ENCODE measurements around the gene REV1. TPM values are rescaled to one million over a fixed set of nuclear protein-coding genes. Genes with fewer than 3 reads are reported as not detected.

REV1 gene
- total RNA-seq, 1 donor from 2014 or later = 51.9 TPM

DNA sequence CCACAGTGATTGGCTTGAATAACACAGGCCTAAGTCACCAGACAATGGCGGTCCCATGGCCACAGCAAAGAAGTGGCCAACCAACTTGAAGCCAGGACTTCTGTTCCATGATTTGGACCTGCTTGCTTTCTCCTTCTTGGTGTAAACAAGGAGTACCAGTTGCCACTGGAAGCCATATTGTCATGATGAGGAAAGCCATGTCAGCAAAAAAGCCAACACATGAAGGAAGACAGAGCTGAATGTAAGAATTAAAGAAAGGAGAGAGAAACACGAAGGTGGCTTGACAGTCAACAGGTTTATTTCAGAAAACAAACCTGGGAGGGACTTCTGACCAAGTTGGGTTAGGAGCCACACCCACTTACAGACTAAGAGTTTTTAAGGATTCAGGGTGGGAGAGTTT, 32.3 kb upstream of the REV1 start:
- H3K27ac Mint-ChIP-seq = no peak overlapping the region
- Histone ChIP-seq H3K4me1 (peaks cover 5% of the 10 kb centered on the region), H2AFZ (replicated peaks) (no peak overlapping the region), H3K9me3 (ENCODE audit: low read depth) (no peaks in the 10 kb centered on the region), H3K36me3 (no peaks in the 10 kb centered on the region), H3K27ac (no peak overlapping the region), H3K27me3 (peaks cover 98% of the 10 kb centered on the region), H3F3A (ENCODE audit: low read depth) (peaks cover 7% of the 10 kb centered on the region), H4K20me1 (ENCODE audit: low read depth) (peaks cover 16% of the 10 kb centered on the region), H3K9ac (no peak overlapping the region), H3K79me2 (ENCODE audit: low read depth) (no peaks in the 10 kb centered on the region), H3K4me3 (no peak overlapping the region), H3K4me2 (no peak overlapping the region)
- H3K4me3 Mint-ChIP-seq = no peak overlapping the region
- peaks cover 8% of the 10 kb centered on the region for H3K4me1 Mint-ChIP-seq
- peaks cover 20% of the 10 kb centered on the region for H3K27me3 Mint-ChIP-seq (ENCODE audit: insufficient read depth, low read depth)
- no peak for DNase-seq (ENCODE audit: low spot score)
- no peaks in the 10 kb centered on the region for H3K9me3 Mint-ChIP-seq
- TF ChIP-seq, protein P1, sequence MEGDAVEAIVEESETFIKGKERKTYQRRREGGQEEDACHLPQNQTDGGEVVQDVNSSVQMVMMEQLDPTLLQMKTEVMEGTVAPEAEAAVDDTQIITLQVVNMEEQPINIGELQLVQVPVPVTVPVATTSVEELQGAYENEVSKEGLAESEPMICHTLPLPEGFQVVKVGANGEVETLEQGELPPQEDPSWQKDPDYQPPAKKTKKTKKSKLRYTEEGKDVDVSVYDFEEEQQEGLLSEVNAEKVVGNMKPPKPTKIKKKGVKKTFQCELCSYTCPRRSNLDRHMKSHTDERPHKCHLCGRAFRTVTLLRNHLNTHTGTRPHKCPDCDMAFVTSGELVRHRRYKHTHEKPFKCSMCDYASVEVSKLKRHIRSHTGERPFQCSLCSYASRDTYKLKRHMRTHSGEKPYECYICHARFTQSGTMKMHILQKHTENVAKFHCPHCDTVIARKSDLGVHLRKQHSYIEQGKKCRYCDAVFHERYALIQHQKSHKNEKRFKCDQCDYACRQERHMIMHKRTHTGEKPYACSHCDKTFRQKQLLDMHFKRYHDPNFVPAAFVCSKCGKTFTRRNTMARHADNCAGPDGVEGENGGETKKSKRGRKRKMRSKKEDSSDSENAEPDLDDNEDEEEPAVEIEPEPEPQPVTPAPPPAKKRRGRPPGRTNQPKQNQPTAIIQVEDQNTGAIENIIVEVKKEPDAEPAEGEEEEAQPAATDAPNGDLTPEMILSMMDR (IDR thresholded peaks at IDR 0.05) = no peak
- TF ChIP-seq EZH2phosphoT487 (IDR thresholded peaks at IDR 0.05) = no peak
- no peak for TF ChIP-seq EZH2 (IDR thresholded peaks at IDR 0.05)
- no peaks in the 10 kb centered on the region for H3K36me3 Mint-ChIP-seq

DNA sequence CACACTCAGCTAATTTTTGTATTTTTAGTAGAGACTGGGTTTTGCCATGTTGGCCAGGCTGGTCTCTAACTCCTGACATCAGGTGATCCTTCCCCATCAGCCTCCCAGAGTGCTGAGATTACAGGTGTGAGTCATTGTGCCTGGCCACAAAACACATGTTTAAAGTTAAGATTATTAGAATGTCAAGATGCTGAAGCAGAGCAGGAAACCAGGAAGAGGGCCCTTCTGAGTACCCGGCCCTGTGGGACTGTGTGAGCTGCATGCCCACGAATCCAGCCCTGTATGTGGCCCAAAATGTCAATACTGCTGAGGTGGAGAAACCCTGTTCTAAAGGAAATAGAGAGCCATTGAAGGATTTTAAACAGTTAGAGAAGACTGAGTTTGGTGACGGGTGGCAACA, 31.0 kb upstream of the REV1 start:
- H2AFZ ChIP-seq (replicated peaks) = no peak overlapping the region
- H3K9me3 ChIP-seq (ENCODE audit: low read depth) = no peaks in the 10 kb centered on the region
- no peak overlapping the region for H3K27ac ChIP-seq
- H3K4me1 Mint-ChIP-seq = peaks cover 8% of the 10 kb centered on the region
- no peaks in the 10 kb centered on the region for H3K9me3 Mint-ChIP-seq
- no peak overlapping the region for H3K4me2 ChIP-seq
- H3K27ac Mint-ChIP-seq = no peak overlapping the region
- TF ChIP-seq EZH2phosphoT487 (IDR thresholded peaks at IDR 0.05) (no peak), EZH2 (IDR thresholded peaks at IDR 0.05) (no peak)
- TF ChIP-seq, protein P1 (IDR thresholded peaks at IDR 0.05) = no peak
- H3K9ac ChIP-seq = no peak overlapping the region
- H3K27me3 ChIP-seq = peaks cover 96% of the 10 kb centered on the region
- no peak overlapping the region for H3K4me3 Mint-ChIP-seq
- H3K36me3 ChIP-seq = no peaks in the 10 kb centered on the region
- peaks cover 13% of the 10 kb centered on the region for H4K20me1 ChIP-seq (ENCODE audit: low read depth)
- peaks cover 7% of the 10 kb centered on the region for H3F3A ChIP-seq (ENCODE audit: low read depth)
- peaks cover 5% of the 10 kb centered on the region for H3K4me1 ChIP-seq
- no peaks in the 10 kb centered on the region for H3K79me2 ChIP-seq (ENCODE audit: low read depth)
- no peaks in the 10 kb centered on the region for H3K36me3 Mint-ChIP-seq
- H3K27me3 Mint-ChIP-seq (ENCODE audit: insufficient read depth, low read depth) = peaks cover 16% of the 10 kb centered on the region
- H3K4me3 ChIP-seq = no peak overlapping the region
- DNase-seq (ENCODE audit: low spot score) = no peak

DNA sequence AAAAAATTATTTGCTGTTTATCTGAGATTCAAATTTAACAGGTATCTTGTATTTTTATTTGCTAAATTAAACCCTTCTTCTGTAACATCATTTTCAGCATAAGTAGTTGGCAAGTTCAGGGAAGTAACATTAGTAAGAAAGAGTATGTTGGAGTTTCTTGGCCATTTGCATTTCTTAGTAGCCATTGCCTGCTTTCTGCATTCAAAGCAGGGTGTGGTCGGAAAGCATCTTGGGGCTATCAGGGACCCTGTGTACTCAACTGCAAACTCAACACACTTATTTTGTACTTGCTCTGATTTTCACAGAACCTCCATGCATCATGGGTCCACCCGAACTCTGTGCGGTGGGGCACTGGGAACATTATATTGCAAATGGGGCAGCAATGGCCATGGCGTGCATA, 30.4 kb upstream of the REV1 start:
- Histone ChIP-seq H3K4me2 (no peak overlapping the region), H3F3A (ENCODE audit: low read depth) (peaks cover 7% of the 10 kb centered on the region), H3K4me1 (peaks cover 5% of the 10 kb centered on the region), H3K9me3 (ENCODE audit: low read depth) (no peaks in the 10 kb centered on the region), H3K27me3 (peaks cover 96% of the 10 kb centered on the region), H3K36me3 (no peaks in the 10 kb centered on the region), H3K27ac (no peak overlapping the region), H3K4me3 (no peak overlapping the region), H4K20me1 (ENCODE audit: low read depth) (peaks cover 13% of the 10 kb centered on the region), H3K9ac (no peak overlapping the region), H3K79me2 (ENCODE audit: low read depth) (no peaks in the 10 kb centered on the region), H2AFZ (replicated peaks) (no peak overlapping the region)
- no peak for DNase-seq (ENCODE audit: low spot score)
- H3K9me3 Mint-ChIP-seq = no peaks in the 10 kb centered on the region
- H3K27ac Mint-ChIP-seq = no peak overlapping the region
- no peak for TF ChIP-seq EZH2phosphoT487 (IDR thresholded peaks at IDR 0.05)
- TF ChIP-seq EZH2 (IDR thresholded peaks at IDR 0.05) = no peak
- TF ChIP-seq, protein P1 (IDR thresholded peaks at IDR 0.05) = no peak
- H3K4me3 Mint-ChIP-seq = no peak overlapping the region
- no peaks in the 10 kb centered on the region for H3K36me3 Mint-ChIP-seq
- peaks cover 8% of the 10 kb centered on the region for H3K4me1 Mint-ChIP-seq
- peaks cover 20% of the 10 kb centered on the region for H3K27me3 Mint-ChIP-seq (ENCODE audit: insufficient read depth, low read depth)
